ENCODE measurements around the gene ABCB11.
"Not testable (repeated sequence)": the region's sequence is repeated elsewhere in the genome, so short reads cannot be mapped to it uniquely, and the experiment has no call there.

The ABCB11 gene

DNA sequence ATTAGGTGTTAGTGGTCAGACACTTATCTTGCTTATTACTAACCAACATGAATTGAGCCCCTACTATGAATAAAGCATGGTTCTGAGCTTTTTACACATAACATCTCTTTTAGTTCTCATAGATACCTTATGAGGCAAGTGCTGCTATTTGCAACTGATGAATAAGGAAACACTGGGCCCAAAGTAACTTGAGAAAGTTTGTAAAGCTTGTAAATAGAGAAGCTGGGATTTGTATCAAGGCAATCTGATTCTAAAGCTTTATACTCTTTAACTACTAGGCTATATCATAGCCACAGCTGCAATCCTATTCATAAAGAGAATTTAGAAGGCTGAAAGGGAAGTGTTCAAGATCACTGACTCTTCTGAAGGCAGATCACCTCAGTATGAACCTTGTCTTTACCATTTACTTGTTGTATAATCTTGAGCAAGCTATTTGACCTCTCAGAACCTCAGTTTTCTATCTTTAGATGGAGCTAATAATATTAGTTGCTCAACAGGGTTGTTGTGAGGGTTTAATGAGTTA lies 60.4 kb downstream of the ABCB11 start:
- DNase-seq, result peak; percentile 52 to 69

DNA sequence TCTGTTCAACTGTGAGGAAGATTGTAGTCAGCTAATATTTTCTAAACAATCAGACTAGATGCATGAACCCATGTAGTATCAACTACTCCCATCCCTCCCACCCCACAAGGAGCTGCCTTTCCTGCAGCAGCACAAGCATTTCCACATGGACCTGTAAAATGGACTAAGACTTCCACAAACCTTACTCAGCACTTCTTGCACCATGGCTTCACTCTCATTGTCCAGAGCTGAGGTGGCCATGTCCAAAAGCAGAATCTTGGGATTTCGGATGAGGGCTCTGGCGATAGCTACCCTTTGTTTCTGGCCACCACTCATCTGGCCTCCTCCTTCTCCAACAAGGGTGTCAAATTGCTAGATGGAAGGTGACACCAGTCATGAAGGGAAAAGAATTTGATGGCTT lies 61.3 kb downstream of the ABCB11 start:
- peak in 1 of 2 donors; percentile 11 for DNase-seq

- DNase-seq, result no peak
Observed at GRCh38 chr2:168968342-168968741, 62.8 kb downstream of the ABCB11 start.

GRCh38 chr2:168964251-168964807 lies 66.8 kb downstream of the ABCB11 start:
- no peak for DNase-seq

DNA sequence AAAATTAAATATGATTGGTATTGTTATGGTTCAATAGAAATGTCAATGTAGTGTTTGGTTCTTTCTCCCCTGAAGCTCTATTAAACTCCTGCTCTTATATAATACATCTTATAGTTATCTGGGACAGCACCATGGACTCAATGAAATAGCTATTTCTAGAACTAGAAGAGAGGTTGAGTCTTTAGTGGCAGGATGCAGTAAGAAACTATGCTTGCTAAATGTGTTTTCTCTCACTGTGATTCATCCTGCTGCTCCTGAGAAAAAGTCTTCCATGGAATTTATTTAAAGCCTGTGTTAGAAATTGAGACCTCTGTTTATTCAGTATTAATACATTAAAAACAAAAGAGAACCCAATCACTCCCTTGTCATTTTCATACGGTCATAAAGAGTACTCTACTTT lies 68.5 kb downstream of the ABCB11 start:
- DNase-seq, result no peak

DNA sequence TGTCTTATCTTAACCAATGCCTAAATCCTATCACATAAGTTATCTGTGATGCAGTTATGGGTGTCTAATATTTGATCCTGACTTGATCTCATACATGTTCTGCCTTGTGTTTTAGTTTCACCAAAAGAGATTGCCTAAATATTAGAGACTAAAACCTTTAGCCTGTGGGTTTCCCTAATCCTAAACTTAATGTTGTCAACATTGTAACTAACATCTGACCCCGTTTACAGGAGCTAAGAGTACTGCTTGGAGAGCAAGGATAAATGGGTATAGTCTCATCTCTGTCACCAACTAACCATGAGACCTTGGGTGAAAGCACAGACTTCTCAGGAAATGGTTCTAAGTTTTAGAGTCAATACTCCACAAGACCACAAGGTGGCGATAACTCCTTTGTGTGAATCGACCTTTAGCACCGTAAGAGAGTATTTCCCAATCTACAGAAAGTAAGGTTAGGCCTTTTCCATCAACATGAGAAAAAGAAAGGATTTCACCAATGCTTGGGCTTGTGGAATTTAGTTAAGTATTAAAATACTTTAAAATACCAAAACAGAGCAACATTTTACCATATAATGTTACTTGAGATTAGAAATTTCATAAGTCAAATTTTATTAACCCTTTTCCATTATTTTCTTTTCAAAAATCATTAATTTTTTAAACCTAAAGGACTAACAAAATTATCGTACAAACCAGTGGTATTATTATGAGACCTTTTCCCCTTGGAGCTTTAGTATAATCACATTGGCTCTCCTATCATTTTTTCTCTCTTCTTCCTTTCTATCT lies 69.5 kb downstream of the ABCB11 start:
- peak; percentile 84 to 91 for DNase-seq

- no peak for DNase-seq
Observed at GRCh38 chr2:168956392-168956791, 74.7 kb downstream of the ABCB11 start.

GRCh38 chr2:168955321-168955720 lies 75.8 kb downstream of the ABCB11 start:
- no peak for DNase-seq

GRCh38 chr2:168954256-168954655 lies 76.9 kb downstream of the ABCB11 start:
- no peak for DNase-seq

- DNase-seq, result no peak
Observed at GRCh38 chr2:168952424-168952823, 78.7 kb downstream of the ABCB11 start.

GRCh38 chr2:168951871-168952270 lies 79.3 kb downstream of the ABCB11 start:
- no peak for DNase-seq

GRCh38 chr2:168949324-168949723 lies 81.8 kb downstream of the ABCB11 start:
- DNase-seq, result no peak

- DNase-seq, result peak; percentile 19 to 24
Observed at GRCh38 chr2:168948621-168949212, 82.4 kb downstream of the ABCB11 start.

- DNase-seq, result no peak
Observed at GRCh38 chr2:168945508-168945907, 85.6 kb downstream of the ABCB11 start.

- DNase-seq, result no peak
Observed at GRCh38 chr2:168944065-168944464, 87.1 kb downstream of the ABCB11 start.

DNA sequence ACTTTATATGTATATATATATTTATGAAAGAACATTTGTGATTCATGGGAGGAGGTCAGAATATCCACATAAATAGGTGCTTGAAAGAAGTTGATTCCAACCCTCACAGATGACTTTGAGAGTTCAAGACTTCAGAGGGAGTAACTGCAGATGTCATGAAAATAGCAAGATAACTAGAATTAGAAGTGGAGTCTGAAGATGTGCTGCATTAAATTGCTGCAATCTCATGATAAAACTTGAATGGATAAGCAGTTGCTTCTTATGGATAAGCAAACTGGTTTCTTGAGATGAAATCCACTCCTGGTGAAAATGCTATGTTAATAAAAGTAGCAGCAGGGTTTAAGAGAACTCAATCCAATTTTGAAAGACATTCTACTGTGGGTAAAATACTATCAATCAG lies 89.8 kb downstream of the ABCB11 start:
- no peak for DNase-seq

- no peak for DNase-seq
Observed at GRCh38 chr2:168939918-168940317, 91.2 kb downstream of the ABCB11 start.

GRCh38 chr2:168939061-168939460 lies 92.1 kb downstream of the ABCB11 start:
- no peak for DNase-seq

- DNase-seq, result peak; percentile 69 to 77
Observed at GRCh38 chr2:168935810-168936581, 95.1 kb downstream of the ABCB11 start.

- DNase-seq, result no peak
Observed at GRCh38 chr2:168934826-168935225, 96.3 kb downstream of the ABCB11 start.

- DNase-seq, result not testable (repeated sequence)
Observed at GRCh38 chr2:168932174-168932573, 99.0 kb downstream of the ABCB11 start.

DNA sequence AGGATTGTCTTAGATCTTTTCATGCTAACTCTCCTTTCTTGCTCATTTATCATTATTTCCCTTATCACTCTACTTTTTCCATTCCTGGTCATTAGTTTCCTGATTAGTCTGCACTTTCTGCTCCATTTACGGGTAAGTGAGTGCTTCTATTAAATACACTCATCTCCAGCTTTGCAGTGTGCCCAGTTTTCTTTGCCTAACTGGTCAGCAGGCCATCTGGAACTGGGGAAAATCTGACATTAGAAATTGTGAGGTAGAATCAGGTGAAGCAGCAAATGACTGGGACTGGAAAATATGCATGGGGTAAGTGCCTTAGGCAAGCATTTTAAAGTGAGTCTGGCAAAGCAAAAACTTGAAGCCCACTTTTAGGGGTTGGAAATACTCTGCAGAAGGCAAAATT lies 100.9 kb downstream of the ABCB11 start:
- DNase-seq, result no peak

DNA sequence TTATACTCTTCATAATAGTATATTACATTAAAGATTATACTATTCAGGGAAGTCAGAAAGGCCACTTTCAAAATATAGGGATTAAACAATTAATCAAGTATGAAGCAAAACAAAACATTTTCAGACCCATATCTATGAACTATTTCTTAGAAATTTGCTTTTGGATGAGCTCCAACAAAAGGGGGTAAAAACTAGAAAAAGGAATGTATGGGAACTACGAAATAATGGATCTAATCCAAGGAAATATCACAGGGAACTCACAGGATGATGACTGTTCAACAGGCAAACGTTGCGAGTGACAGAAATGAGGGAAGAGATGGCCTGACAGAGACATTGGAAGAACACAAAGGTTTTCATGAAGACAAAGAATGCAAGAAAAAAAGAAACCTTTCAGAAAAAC lies 102.1 kb downstream of the ABCB11 start:
- DNase-seq, result no peak
